ENCODE measurements around the gene ACBD3.

The ACBD3 gene

DNA sequence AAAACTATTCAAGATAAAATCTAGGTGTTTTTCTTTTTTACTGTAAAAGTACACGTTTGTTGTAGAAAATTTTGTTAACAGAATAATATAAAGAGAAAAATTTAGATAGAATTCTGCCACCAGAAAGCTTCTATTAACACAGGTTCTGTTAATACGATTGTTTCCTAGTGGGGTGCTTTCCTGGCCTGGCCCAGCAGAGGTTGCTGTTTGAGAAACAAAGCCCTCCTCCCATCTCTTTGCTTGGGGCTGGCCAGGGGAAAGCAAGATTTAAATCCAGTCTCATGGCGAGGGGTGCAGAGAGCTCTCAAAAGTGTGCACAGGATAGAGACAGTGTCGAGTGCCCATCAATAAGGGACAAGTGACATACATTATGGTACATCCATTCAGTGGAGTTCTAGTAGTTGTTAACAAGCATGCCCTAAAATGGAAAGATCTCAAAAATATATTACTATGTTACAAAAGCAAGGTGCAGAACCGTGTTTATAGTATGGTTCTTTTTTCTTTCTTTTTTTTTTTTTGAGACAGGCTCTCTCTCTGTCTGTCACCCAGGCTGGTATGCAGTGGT, 14.6 kb upstream of the ACBD3 start:
- DNase-seq (ENCODE audit: low read depth in 2 of 2), result no peak

DNA sequence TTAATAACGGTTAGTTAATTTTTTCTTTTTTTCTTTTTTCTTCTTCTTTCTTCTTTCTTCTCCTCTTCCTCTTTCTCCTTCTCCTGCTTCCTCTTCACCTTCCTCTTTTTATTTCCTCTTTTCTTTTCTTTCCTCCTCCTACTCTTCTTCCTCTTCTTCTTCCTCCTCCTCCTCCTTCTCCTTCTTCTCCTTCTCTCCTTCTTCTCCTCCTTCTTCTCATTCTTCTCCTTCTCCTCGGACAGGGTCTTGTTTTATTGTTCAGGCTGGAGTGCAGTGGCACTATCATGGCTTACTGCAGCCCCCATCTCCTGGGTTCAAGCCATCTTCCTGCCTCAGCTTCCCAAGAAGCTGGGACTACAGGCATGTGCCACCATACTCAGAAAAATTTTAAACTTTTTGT, 13.4 kb upstream of the ACBD3 start:
- DNase-seq (ENCODE audit: low read depth in 2 of 2), result no peak

DNA sequence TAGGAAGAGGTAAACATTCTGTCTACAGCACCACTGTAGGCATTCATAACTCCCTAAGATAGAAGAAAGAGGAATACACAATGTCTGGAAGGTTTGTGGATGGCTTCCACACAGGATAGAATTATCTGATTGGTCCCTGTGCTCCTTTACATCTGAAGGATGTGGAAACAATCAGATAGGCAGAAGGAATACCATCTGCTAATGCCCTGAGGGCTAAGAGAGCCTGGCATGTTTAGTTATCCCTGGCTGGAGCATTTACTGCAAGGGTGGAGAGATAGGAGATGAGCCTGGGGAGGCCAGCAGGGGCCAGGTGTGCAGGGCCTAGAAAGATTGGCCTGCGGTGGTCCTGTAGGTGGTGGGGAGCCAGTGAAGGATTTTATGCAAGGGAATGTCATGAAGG, 8.6 kb upstream of the ACBD3 start:
- no peak for DNase-seq (ENCODE audit: low read depth in 2 of 2)

DNA sequence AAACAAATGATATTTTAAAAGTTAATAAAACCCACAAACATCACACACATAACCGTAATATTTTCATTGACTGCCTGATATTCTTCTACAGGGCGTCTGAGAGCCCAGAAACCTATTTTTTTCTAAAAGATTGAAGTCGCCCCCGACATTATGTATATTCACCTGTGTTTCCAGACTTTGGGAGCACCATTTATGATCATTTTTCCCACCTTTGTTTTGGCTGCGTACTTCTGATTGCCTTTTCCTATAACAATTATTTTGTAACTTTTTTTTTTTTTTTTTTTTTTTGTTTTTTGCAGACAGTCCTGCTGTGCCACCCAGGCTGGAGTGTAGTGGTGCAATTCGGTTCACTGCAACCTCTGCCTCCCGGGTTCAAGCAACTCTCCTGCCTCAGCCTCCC, 839 bp upstream of the ACBD3 start:
- no peak for DNase-seq (ENCODE audit: low read depth in 2 of 2)

GRCh38 chr1:226187019-226187322, 430 bp upstream of the ACBD3 start:
- no peak for DNase-seq (ENCODE audit: low read depth in 2 of 2)

GRCh38 chr1:226185141-226186036, 1.2 kb downstream of the ACBD3 start:
- no peak for DNase-seq (ENCODE audit: low read depth in 2 of 2)

DNA sequence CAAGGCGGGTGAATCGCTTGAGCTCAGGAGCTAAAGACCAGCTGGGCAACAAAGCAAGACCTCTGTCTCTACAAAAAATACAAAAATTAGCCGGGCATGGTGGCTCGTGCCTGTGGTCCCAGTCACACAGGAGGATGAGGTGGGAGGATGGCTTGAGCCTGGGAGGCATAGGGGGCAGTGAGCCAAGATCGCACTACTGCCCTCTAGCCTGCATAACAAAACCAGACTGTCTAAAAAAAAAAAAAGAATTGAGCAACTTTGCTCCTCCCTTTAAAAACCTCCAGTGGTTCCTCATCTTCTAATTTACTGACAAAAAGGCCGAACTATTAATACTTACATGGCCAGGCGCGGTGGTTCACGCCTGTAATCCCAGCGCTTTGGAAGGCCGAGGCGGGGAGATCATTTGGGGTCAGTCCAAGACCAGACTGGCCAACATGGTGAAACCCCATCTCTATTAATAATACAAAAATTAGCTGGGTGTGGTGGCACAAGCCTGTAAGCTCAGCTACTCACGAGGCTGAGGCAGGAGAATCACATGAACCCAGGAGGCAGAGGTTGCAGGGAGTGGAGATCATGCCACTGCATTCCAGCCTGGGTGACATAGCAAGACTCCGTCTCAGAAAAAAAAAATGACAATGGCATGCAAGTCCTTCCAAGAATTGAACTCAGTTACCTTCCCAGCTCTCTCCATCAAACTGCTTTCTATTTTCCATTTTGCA, 4.4 kb downstream of the ACBD3 start:
- no peak for DNase-seq (ENCODE audit: low read depth in 2 of 2)

GRCh38 chr1:226176870-226177269, 9.7 kb downstream of the ACBD3 start:
- DNase-seq (ENCODE audit: low read depth in 2 of 2), result no peak

DNA sequence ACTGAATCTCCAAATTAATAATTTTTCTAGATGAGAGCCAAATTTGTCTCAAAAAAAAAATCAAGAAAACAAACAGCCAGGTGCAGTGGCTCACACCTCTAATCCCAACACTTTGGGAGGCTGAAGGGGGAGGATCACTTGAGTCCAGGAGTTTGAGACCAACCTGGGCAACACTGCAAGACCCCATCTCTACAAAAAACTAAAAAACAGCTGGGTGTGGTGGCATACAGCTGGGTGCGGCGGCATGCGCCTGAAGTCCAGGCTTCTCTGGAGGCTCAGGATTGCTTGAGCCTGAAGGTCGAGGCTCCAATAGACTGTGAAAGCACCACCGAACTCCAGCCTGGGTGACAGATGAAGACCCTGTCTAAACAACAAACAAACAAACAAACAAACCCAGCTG, 14.0 kb downstream of the ACBD3 start:
- no peak for DNase-seq (ENCODE audit: low read depth in 2 of 2)

- no peak for DNase-seq (ENCODE audit: low read depth in 2 of 2)
These were observed 20.2 kb downstream of the ACBD3 start for GRCh38 chr1:226166341-226166740.

- DNase-seq (ENCODE audit: low read depth in 2 of 2), result no peak
These were observed 22.4 kb downstream of the ACBD3 start for GRCh38 chr1:226164154-226164553.

DNA sequence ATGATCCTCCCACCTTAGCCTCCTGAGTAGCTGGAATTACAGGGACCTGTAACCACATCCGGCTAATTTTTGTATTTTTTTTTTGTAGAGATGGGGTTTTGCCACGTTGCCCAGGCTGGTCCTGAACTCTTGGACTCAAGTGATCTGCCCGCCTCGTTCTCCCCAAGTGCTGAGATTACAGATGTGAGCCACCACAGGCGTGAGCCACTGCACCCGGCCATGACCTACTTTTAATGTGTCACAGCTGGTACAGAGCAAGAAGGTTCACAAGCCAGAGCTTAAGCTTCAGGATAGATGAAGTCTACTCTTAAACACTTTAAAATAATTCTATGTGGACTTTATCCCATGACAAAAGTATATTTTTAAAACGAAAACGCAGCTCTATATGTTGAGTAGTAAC, 23.6 kb downstream of the ACBD3 start:
- DNase-seq (ENCODE audit: low read depth in 2 of 2), result no peak

- no peak for DNase-seq (ENCODE audit: low read depth in 2 of 2)
These were observed 27.6 kb downstream of the ACBD3 start for GRCh38 chr1:226158983-226159382.

GRCh38 chr1:226158457-226158856, 28.1 kb downstream of the ACBD3 start:
- no peak for DNase-seq (ENCODE audit: low read depth in 2 of 2)

DNA sequence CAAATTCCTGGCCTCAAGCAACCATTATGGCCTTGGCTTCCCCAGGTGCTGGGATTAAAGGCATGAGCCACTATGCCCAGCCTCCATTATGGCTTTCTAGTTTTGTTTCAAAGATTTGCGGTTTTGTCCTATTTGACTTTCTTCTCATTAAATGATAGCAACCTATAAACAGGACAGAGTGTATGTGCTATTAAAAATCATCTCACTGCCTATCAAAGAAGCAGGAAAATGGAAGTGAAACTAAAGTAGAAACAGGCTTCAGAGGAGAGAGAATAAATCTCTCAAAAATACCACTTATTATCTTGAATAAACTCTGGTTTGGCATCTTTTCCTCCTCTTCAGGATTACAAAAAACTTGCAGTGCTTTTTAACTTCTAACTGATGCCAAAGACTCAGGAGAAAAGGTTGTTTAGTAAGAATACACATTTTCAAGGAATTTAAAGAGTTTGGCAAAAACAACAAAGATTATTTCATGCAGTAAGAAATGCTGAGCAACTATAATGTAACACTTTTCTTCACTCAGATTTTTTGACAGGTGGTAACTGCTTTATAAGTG, 28.7 kb downstream of the ACBD3 start:
- no peak for DNase-seq (ENCODE audit: low read depth in 2 of 2)

DNA sequence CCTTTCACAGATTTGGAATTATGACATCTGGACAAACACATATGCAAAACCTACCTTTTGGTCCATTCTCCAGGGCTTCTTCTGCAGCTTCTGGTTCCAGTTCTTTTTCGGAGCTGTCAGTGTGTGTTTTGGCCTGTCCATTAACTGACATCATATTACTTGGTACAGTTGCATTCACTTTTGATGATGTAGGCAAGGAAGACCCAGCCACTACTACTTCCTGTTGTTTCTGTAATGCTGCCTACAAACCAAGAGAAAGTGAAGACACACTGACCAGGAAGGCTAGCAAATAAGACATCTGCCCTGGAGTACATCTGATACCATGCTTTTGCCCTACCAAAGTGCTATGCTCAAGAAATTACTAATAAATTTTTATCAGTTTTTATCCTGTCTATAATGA, 31.9 kb downstream of the ACBD3 start:
- no peak for DNase-seq (ENCODE audit: low read depth in 2 of 2)

GRCh38 chr1:226149806-226150205, 36.7 kb downstream of the ACBD3 start:
- no peak for DNase-seq (ENCODE audit: low read depth in 2 of 2)

- DNase-seq (ENCODE audit: low read depth in 2 of 2), result no peak
These were observed 38.4 kb downstream of the ACBD3 start for GRCh38 chr1:226148121-226148648.

DNA sequence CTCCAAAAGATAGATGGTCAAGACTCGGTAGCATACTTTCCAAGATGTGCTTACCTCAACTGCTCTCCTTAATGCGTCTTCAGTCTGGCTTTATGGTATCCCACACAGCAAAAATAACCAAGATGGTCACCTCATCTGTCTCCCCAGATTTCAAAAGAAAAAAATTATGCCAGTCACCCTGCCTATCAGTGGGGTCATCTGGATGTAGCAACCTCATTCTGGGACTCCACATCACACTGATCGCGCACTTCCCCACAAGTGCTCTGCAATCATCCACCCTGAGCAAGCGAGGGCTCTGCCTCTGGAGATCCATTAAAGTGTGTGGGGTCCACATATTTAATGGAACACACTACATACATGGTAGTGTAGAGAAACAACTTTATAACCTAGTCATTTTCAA, 42.5 kb downstream of the ACBD3 start:
- no peak for DNase-seq (ENCODE audit: low read depth in 2 of 2)

DNA sequence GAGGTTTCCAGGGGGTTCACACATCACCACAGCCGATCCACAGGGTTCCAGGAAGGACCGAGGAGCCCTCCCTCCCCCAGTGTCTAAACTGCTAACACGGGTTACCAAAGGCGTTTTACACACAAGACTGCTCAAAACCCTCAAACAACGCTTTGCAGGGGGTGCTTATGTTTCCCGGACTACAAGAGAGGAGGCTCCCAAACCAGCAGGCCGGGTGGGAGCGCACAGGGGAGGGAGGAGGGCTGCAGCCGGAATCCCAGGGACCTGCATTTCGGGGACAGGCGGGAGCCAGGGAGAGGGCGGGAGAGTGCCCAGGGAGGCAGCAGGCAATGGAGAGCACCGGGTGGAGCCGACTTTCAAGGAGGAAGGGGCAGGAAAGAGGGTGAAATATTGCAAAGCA, 50.8 kb downstream of the ACBD3 start:
- no peak for DNase-seq (ENCODE audit: low read depth in 2 of 2)

- DNase-seq (ENCODE audit: low read depth in 2 of 2), result no peak
These were observed 51.4 kb downstream of the ACBD3 start for GRCh38 chr1:226135059-226135651.
